SK-N-SH (cell line): ENCODE measurements around the gene GZMH. TPM values are rescaled to one million over a fixed set of nuclear protein-coding genes. Genes with fewer than 3 reads are reported as not detected.

Source experiments
- CTCF ChIA-PET: fragments of 300-600, 350-600 bp; formaldehyde crosslinking; extraction: SDS; loops from one replicate; lab custom pipeline; 2021; lab: Yijun Ruan, JAX
- POLR2A ChIA-PET: fragments of 350-600 bp; sonication (Branson Sonifier 250); formaldehyde crosslinking; extraction: SDS; loops from one replicate; lab custom pipeline; 2020; ENCODE audit warnings: antibody characterized with exemption, inconsistent platforms; lab: Yijun Ruan, JAX
- DNase-seq: peaks from one replicate; pipeline ENCODE4 v3.0.0; 2012
- H2AFZ ChIP-seq: fragments of 200-600 bp; sonication (generic); 2 replicates; pipeline ENCODE4 v1.8.1; 2016; ENCODE audit warnings: antibody characterized with exemption, mild to moderate bottlenecking, low read depth
- H3F3A ChIP-seq: fragments of 200-600 bp; sonication (generic); replicated peaks from 2 replicates; pipeline ENCODE3; 2016; ENCODE audit warnings: antibody characterized with exemption, mild to moderate bottlenecking; ENCODE audit not compliant: insufficient read depth
- H3K27ac ChIP-seq, 2 experiments: fragments of 200-500 bp in 1 of 2; fragments of 200-600 bp in 1 of 2; sonication (Bioruptor generic) in 1 of 2; sonication (generic), shearing (Covaris generic) in 1 of 2; 2 replicates each; pipeline versions ENCODE4 v1.5.1 to v1.6.1; 2014 to 2016; ENCODE audit warnings: low read depth in 2 of 2, inconsistent platforms in 1 of 2, low read length in 1 of 2, mild to moderate bottlenecking in 1 of 2, mixed read lengths in 1 of 2
- H3K27me3 ChIP-seq: fragments of 200-600 bp; sonication (generic), shearing (Covaris generic); 2 replicates; pipeline ENCODE4 v1.6.1; 2016; ENCODE audit warnings: mixed run types; ENCODE audit not compliant: insufficient read depth
- H3K36me3 ChIP-seq, 2 experiments: fragments of 200-500 bp in 1 of 2; fragments of 200-600 bp in 1 of 2; sonication (Bioruptor generic) in 1 of 2; sonication (generic) in 1 of 2; replicated peaks in 1 of 2; 2 replicates each; pipeline versions ENCODE3 to v1.5.1; 2014 to 2016; ENCODE audit warnings: low read length in 1 of 2, mild to moderate bottlenecking in 1 of 2; ENCODE audit not compliant: insufficient read depth in 2 of 2, control insufficient read depth in 1 of 2
- H3K4me1 ChIP-seq, 2 experiments: fragments of 200-500 bp in 1 of 2; fragments of 200-600 bp in 1 of 2; sonication (Bioruptor generic) in 1 of 2; sonication (generic), shearing (Covaris generic) in 1 of 2; 2 replicates each; pipeline versions ENCODE4 v1.5.1 to v1.6.1; 2014 to 2016; ENCODE audit warnings: low read depth in 1 of 2, low read length in 1 of 2, mixed run types in 1 of 2; ENCODE audit not compliant: insufficient read depth in 2 of 2, control insufficient read depth in 1 of 2
- H3K4me2 ChIP-seq: fragments of 200-600 bp; sonication (generic), shearing (Covaris generic); 2 replicates; pipeline ENCODE4 v1.6.1; 2017; ENCODE audit warnings: mixed run types
- H3K4me3 ChIP-seq, 2 experiments: fragments of 200-500 bp in 1 of 2; fragments of 200-600 bp in 1 of 2; sonication (Bioruptor generic) in 1 of 2; sonication (generic), shearing (Covaris generic) in 1 of 2; 2 replicates each; pipeline versions ENCODE4 v1.5.1 to v1.8.1; 2014 to 2016; ENCODE audit warnings: low read depth in 2 of 2, inconsistent platforms in 1 of 2, low read length in 1 of 2, mild to moderate bottlenecking in 1 of 2, mixed read lengths in 1 of 2, moderate library complexity in 1 of 2
- H3K79me2 ChIP-seq: fragments of 200-600 bp; sonication (generic); 2 replicates; pipeline ENCODE4 v1.8.1; 2017; ENCODE audit warnings: mild to moderate bottlenecking; ENCODE audit not compliant: insufficient read depth
- H3K9ac ChIP-seq: fragments of 200-600 bp; sonication (generic); 2 replicates; pipeline ENCODE4 v1.6.1; 2017; ENCODE audit warnings: mixed run types
- H3K9me2 ChIP-seq: fragments of 200-600 bp; sonication (generic); 2 replicates; pipeline ENCODE4 v1.6.1; 2017; ENCODE audit warnings: mixed run types
- H3K9me3 ChIP-seq: fragments of 200-600 bp; sonication (generic); 2 replicates; pipeline ENCODE4 v1.6.1; 2017; ENCODE audit warnings: mixed run types, mild to moderate bottlenecking, moderate library complexity
- H4K20me1 ChIP-seq: fragments of 200-600 bp; sonication (generic); 2 replicates; pipeline ENCODE4 v1.6.1; 2017; ENCODE audit warnings: mild to moderate bottlenecking, mixed run types; ENCODE audit not compliant: insufficient read depth
- EZH2phosphoT487 ChIP-seq: fragments of 200-600 bp; sonication (generic); IDR thresholded peaks from 2 replicates; pipeline ENCODE4 v1.6.1; 2017; ENCODE audit warnings: low read depth, mixed run types, mild to moderate bottlenecking, antibody characterized with exemption, moderate library complexity, borderline replicate concordance
- IRF3 ChIP-seq: fragments of 150-350 bp; IDR thresholded peaks from 2 replicates; pipeline ENCODE4 v1.6.1; 2016; ENCODE audit warnings: mild to moderate bottlenecking, low read depth, low read length
- NRF1 ChIP-seq: IDR thresholded peaks from 2 replicates; pipeline ENCODE4 v1.6.1; 2012; ENCODE audit warnings: low read depth, mild to moderate bottlenecking, low read length
- POLR2AphosphoS5 ChIP-seq: IDR thresholded peaks from 2 replicates; pipeline ENCODE4 v1.6.1; 2012; ENCODE audit warnings: low read depth, low read length
- RCOR1 ChIP-seq: fragments of 150-350 bp; IDR thresholded peaks from 2 replicates; pipeline ENCODE4 v1.6.1; 2017; ENCODE audit warnings: antibody characterized with exemption, low read length
- USF1 ChIP-seq: IDR thresholded peaks from 2 replicates; pipeline ENCODE4 v1.4.0; 2012; ENCODE audit warnings: low read depth, borderline replicate concordance
- ZBTB33 ChIP-seq: IDR thresholded peaks from 2 replicates; pipeline ENCODE4 v1.4.0; 2012; ENCODE audit warnings: low read depth, borderline replicate concordance
- WGBS: methylation state at CpG from one replicate; pipeline ENCODE4 v1.1.6; 2017; ENCODE audit warnings: low lambda C conversion rate; 5-methylcytosine and 5-hydroxymethylcytosine counted together
- polyA plus RNA-seq, 3 experiments: library from polyadenylated mRNA; depleted of rRNA; stranded (reverse); fragments of >200 nt; gene quantifications; 2 replicates each; pipeline ENCODE4 v1.2.3, GENCODE V29; 2012

GZMH gene
- polyA plus RNA-seq, 1 of the 3 experiments (the other 2 are of a cell fraction) = not detected

GRCh38 chr14:24639905-24640304 lies 30.4 kb upstream of the GZMH start (continued):
- TF ChIP-seq EZH2phosphoT487 = no peak
- no peak for TF ChIP-seq RCOR1

GRCh38 chr14:24639270-24639669 lies 29.8 kb upstream of the GZMH start:
- H3K27me3 ChIP-seq = no peaks in the 10 kb centered on the region

More at GRCh38 chr14:24639270-24639669, 29.8 kb upstream of the GZMH start:
- H3K4me1 ChIP-seq = no peaks in the 10 kb centered on the region
- H3K4me2 ChIP-seq = no peak overlapping the region
- no peaks in the 10 kb centered on the region for H3K36me3 ChIP-seq
- ChIA-PET POLR2A (no interaction called here), CTCF (no interaction called here)
- no peaks in the 10 kb centered on the region for H4K20me1 ChIP-seq
- 6% methylated on average over 3 of the region's 3 CpGs for WGBS
- H3K9me2 ChIP-seq = no peaks in the 10 kb centered on the region
- H2AFZ ChIP-seq = no peak overlapping the region
- TF ChIP-seq IRF3 (no peak), ZBTB33 (no peak), POLR2AphosphoS5 (no peak), NRF1 (no peak), USF1 (no peak)
- no peaks in the 10 kb centered on the region for H3K9me3 ChIP-seq
- H3K27ac ChIP-seq = no peak overlapping the region
- H3K79me2 ChIP-seq = no peaks in the 10 kb centered on the region
- no peaks in the 10 kb centered on the region for H3F3A ChIP-seq
- H3K4me3 ChIP-seq = no peak overlapping the region
- H3K9ac ChIP-seq = no peak overlapping the region
- DNase-seq = no peak
